GM12865 (cell line): ENCODE data around the gene FOXN3.
"Not testable (repeated sequence)": the region's sequence is repeated elsewhere in the genome, so short reads cannot be mapped to it uniquely, and the experiment has no call there.

Experiments used
- DNase-seq: peaks from one replicate; pipeline ENCODE4 v3.0.0; 2010; ENCODE audit warnings: low read depth
- H3K4me3 ChIP-seq: 2 replicates; pipeline ENCODE4 v1.5.1; 2011; ENCODE audit warnings: mild to moderate bottlenecking, low read depth, low read length, control low read depth
- TF ChIP-seq, protein P1 (sequence below): IDR thresholded peaks from 2 replicates; pipeline ENCODE4 v1.5.1; 2011; ENCODE audit warnings: low read length, control low read depth, low read depth, inconsistent platforms; ENCODE audit not compliant: insufficient read depth; ENCODE audit errors: missing control alignments

FOXN3 gene

DNA sequence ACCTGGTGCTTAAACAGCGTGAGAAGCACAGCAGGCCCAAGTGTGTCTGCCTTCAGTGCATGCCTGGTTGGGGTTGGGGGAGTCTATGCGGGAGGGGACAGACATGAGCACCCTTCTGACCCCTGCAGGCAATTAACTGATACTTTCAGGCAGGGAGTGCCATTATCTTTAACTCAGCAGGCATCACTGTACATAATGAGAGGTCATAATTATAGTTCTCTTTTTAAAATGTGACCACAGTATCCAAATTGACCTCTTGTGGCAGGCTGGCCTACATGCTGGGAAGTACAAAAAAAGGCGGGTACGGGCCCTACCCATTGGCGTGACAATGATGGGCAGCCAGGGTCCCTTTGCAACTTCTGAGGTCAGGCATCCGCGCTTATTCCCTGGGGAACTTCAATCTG lies 209.1 kb downstream of the FOXN3 start:
- H3K4me3 ChIP-seq, result no peak overlapping the region
- TF ChIP-seq, protein P1, sequence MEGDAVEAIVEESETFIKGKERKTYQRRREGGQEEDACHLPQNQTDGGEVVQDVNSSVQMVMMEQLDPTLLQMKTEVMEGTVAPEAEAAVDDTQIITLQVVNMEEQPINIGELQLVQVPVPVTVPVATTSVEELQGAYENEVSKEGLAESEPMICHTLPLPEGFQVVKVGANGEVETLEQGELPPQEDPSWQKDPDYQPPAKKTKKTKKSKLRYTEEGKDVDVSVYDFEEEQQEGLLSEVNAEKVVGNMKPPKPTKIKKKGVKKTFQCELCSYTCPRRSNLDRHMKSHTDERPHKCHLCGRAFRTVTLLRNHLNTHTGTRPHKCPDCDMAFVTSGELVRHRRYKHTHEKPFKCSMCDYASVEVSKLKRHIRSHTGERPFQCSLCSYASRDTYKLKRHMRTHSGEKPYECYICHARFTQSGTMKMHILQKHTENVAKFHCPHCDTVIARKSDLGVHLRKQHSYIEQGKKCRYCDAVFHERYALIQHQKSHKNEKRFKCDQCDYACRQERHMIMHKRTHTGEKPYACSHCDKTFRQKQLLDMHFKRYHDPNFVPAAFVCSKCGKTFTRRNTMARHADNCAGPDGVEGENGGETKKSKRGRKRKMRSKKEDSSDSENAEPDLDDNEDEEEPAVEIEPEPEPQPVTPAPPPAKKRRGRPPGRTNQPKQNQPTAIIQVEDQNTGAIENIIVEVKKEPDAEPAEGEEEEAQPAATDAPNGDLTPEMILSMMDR, result no peak
- peak; percentile 42 for DNase-seq

DNA sequence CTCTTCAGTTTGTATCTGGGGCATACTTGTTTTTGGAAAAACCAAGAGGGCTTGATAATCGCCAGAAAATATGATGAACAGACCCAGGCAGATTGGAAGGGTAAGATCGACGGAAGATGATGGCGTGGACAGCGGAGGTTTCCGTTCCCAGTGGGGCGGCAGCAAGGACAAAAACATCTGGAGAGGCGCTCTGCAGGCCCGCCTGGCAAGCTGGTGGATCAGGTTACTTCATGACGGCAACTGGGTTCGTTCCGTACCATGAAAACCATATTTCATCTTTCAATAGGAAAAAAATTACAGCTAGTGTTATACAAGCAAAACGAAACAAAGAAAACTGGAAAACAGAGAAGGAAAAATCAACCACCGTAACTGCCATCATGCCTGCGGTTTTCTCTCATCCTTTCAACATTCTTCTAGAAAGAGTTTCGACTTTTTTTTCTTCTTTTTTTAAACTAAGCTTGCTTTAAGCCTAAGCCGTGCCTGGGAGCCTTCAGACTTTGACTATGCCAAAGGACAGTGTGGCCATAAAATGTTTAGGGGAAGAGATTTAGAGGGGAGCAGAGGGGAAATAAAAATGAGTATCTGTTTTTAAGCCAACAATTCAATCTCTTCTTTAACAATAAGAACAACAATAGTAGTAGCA lies 210.5 kb downstream of the FOXN3 start:
- H3K4me3 ChIP-seq, result no peak overlapping the region

DNA sequence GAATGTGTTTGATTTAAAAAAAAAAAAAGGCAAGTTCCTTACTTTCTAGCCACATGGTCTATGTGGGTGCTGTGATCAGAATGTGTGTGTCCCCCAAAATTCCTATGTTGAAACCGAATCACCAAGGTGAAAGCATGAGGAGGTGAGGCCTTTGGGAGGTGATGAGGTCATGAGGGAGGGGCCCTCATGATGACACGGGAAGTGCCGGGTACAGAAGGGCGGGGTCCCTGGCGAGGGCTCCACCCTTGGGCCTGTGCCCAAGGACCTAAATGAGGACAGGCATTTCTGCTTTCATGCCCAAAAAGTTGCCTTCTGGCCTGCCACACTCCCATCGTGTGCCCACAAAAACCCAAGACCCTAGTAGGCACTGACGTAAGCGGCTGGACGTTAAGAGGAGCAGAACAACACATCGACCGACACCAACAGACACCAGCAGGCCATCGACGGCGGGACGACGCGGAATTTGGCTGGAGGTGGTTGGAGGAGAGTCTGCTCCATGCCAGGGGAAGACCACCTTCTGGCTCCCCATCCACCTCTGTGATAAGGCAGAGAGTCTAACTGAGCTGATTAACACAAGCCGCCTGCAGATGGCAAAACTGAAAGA lies 211.8 kb downstream of the FOXN3 start:
- TF ChIP-seq, protein P1, result no peak
- H3K4me3 ChIP-seq, result no peak overlapping the region
- DNase-seq, result no peak

More for the DNA sequence above, 210.5 kb downstream of the FOXN3 start:
- TF ChIP-seq, protein P1, result no peak
- DNase-seq, result no peak

DNA sequence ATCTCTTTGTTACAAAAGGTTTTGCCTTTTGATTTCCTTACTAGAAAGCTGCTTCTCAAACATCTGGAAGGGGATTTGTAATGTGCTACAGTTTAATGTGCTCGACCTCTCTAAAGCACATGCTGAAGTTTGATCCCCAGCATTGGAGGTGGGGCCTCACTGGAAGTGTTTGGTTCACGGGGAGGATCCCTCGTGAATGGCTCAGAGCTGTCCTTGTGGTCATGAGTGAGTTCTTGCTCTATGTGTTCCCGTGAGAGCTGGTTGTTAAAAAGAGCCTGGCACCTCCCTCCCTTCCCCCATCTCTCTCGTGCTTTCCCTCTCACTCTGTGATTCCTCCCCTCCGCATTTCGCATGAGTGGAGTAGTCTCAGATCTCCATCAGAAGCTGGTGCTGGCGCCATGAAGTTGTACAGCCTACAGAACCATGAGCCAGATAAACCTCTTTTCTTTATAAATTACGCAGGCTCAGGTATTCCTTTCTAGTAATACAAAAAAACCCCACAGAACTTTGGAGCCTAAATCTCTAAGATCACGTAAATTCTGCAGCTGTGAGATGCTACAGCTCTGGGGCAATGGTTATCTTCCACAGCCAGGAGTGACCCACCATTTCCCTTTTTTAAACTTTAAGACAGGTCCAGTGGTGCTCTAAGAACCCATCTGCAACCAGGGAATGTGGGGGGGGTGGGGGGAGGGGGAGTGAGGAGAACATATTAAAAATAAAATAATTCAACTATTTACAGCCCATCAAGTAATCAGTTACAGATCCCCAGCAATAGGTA lies 214.4 kb downstream of the FOXN3 start:
- TF ChIP-seq, protein P1, result no peak
- H3K4me3 ChIP-seq, result no peak overlapping the region
- DNase-seq, result no peak

DNA sequence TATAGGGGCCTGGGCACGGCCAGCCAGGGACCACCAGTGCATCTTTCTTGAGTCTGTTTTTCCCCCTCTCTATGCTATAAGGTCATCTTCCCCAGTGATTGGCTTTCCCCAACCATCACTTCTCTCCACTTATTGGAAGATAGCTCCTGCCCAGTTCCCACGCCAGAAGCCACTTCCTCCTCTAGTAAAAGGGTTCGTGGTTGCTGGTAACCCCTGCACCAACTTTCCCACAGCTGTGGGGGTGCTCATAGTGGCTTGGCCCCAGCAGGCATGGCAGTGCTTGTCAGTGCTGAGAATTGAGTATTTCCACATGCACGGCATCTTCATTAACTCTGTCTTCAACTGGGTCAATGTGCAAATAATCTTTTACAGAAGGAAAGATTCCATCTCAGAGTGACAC lies 215.4 kb downstream of the FOXN3 start:
- TF ChIP-seq, protein P1, result no peak
- no peak overlapping the region for H3K4me3 ChIP-seq
- peak; percentile 39 for DNase-seq

DNA sequence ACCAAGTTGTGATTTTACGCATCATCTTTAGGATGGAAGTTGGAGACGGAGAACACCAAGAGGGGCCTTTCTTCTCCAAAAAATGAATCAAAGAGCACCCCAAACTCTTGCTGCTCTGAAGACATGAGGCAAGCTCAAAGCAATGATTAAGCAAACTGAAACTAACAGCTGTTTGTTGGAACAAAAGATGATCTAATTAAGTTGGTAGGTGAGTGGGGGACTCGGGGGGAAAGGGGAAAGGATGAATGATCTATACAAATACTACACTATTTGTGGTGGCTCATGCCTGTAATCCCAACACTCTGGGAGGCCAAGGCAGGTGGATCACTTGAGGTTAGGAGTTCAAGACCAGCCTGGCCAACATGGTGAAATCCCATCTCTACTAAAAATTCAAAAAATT lies 217.7 kb downstream of the FOXN3 start:
- not testable (repeated sequence) for DNase-seq, H3K4me3 ChIP-seq

DNA sequence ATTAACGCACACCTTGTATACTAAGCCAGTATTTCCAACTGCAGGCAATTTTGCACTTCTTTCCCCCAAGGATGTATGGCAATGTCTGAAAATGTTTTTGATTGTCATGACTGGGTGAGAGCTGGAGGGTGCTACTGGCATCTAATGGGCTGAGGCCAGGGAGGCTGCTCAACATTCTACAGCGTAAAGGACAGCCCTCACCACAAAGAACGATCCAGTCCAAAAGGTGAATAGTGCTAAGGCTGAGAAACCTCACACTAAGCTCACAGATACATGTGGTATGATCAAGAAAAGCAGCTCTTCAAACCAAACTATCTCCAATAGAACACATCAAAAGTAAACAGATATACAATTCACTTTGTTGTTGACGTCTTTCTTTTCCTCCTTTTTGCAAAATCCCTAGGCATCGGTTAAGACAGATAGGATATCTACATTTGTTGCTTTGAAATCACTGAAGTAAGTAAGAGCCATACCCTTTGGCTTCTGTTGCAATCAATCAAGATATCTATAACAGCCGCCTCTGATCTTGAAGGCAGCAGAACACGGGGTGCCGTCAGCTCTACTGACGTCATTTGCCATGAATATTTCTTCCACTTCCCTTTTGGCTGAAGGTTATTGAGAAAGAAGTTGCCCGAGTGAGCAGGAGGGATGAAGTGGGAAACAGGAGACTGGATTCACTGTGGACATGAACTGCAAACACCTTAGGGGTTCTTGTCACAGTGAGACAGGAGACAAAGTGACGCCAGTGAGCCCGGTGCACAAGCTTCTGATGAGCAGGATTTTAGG lies 218.3 kb downstream of the FOXN3 start:
- TF ChIP-seq, protein P1, result no peak
- no peak for DNase-seq
- H3K4me3 ChIP-seq, result no peak overlapping the region
